IPS-20b (cell line): ENCODE measurements around the gene FBF1.
"Not testable (repeated sequence)": the region's sequence is repeated elsewhere in the genome, so short reads cannot be mapped to it uniquely, and the experiment has no call there.

Source experiments
- H3K27ac ChIP-seq: one replicate; pipeline ENCODE4 v1.5.1; 2013; ENCODE audit warnings: low read length
- H3K27me3 ChIP-seq: 2 replicates; pipeline ENCODE4 v1.6.1; 2013; ENCODE audit warnings: mild to moderate bottlenecking, low read length, inconsistent platforms; ENCODE audit not compliant: insufficient read depth
- H3K36me3 ChIP-seq: 2 replicates; pipeline ENCODE4 v1.6.1; 2013; ENCODE audit warnings: low read depth, mild to moderate bottlenecking, inconsistent platforms, low read length, moderate library complexity; ENCODE audit not compliant: insufficient read depth
- H3K4me1 ChIP-seq: 2 replicates; pipeline ENCODE4 v1.6.1; 2013; ENCODE audit warnings: mild to moderate bottlenecking, control low read depth, inconsistent platforms, low read length, moderate library complexity; ENCODE audit not compliant: insufficient read depth
- H3K4me3 ChIP-seq: 2 replicates; pipeline ENCODE4 v1.5.1; 2013; ENCODE audit warnings: mild to moderate bottlenecking, low read length, inconsistent platforms
- H3K9ac ChIP-seq: 2 replicates; pipeline ENCODE4 v1.6.1; 2013; ENCODE audit warnings: low read depth, mild to moderate bottlenecking, inconsistent platforms, low read length, moderate library complexity
- H3K9me3 ChIP-seq: 2 replicates; pipeline ENCODE4 v1.6.1; 2013; ENCODE audit warnings: mild to moderate bottlenecking, low read depth, low read length, inconsistent platforms; ENCODE audit not compliant: insufficient read depth

FBF1 gene

DNA sequence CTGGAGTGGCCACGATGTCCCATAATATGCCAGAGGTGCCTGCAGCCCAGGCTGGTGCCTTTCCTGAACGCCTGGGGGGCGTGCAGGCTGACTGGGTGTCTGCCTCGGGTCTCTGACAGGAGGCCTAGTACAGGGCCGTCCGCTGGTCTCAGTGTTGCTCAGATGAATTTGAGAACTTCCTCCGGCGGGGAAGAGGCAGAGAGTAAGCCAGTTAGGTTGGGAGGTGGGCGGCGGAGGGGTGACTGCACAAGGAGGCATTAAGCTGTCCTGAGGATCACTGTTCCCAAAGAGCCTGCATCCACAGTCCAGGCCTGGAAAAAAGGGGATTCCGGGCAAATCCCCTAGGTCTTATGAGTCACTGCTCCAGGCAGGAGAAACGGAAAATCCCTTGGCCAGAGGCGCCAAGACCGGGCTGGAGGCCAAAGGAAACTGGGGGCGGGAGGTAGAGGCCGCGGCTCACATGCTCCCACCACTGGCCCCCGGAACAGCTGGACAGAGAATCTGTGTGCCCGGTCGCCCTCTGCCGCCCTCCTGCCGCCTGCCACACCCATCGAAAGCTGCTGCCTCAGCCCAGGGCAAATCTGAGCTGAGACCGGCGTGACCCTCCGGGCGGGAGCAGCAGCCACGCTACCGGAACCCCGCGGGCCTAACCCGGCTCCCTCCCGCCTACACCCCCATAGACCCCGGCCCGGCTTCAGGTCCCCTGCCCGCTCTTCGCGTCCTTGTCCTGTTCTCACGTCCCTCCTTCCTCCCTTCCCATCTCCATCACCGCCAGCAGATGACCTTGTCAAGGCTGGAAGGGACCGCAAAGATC, 63.7 kb downstream of the FBF1 start:
- Histone ChIP-seq H3K4me3 (peak overlapping the region; percentile 67), H3K27ac (no peak overlapping the region), H3K9me3 (no peaks in the 10 kb centered on the region), H3K9ac (no peak overlapping the region), H3K36me3 (no peaks in the 10 kb centered on the region), H3K27me3 (peaks cover 55% of the 10 kb centered on the region), H3K4me1 (0 out of 2 replicates have a peak, but pooled peaks cover 3% of the 10 kb centered on the region)

DNA sequence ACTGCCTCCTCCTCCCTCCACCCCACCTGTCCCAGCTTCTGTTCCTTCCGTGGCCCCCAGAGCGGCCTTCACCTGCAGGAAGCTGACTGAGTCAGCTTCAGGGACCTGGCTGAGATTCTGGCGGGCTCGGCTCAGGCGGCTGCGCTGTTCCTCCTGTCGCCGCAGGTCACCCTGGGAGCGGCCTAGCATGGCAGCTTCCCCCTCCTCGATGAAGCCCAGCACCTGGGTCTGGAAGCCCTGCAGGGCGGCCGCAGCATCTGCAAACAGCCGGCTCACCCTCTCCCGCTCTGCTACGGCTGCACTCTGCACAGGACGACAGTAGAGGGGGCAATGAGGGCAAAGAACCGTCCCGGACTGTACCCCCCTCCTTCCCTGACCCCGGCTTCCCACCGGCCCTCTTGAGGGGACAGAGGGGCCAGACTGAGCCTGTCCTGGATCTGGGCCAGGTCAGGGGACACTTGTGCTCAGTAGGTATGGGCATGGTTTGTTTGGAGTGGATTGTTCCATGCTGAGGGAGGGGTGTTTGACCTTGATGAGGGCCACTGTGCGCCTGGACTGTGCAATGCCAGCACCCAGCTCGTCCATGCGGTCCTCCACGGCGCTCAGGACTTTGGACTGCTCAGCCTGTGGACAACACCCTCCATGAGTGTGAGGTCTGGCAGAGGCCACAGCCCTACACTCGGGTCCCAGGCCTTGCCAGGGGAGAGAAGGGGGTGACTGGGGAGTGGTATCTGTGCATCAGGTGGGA, 64.5 kb downstream of the FBF1 start:
- H3K27me3 ChIP-seq, result peaks cover 54% of the 10 kb centered on the region
- H3K9ac ChIP-seq, result no peak overlapping the region
- no peaks in the 10 kb centered on the region for H3K36me3 ChIP-seq
- no peak overlapping the region for H3K4me3 ChIP-seq
- H3K9me3 ChIP-seq, result no peaks in the 10 kb centered on the region
- no peak overlapping the region for H3K27ac ChIP-seq
- 0 out of 2 replicates have a peak, but pooled peaks cover 3% of the 10 kb centered on the region for H3K4me1 ChIP-seq

DNA sequence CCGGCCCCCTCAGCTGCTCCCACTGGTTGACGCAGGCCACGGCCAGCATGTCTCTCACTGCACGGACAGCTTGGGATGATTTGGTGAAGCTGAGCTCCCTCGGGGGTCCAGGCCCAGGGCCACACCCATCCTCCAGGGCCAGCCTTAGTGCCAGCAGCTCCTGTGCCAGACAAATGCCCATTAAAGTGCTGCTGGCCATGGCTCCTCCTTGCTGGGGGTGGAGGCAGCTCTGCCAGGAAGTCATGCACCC, 65.0 kb downstream of the FBF1 start:
- H3K4me1 ChIP-seq, result 0 out of 2 replicates have a peak, but pooled peaks cover 3% of the 10 kb centered on the region
- no peak overlapping the region for H3K9ac ChIP-seq
- no peaks in the 10 kb centered on the region for H3K36me3 ChIP-seq
- no peak overlapping the region for H3K27ac ChIP-seq
- no peak overlapping the region for H3K4me3 ChIP-seq
- H3K9me3 ChIP-seq, result no peaks in the 10 kb centered on the region
- H3K27me3 ChIP-seq, result peaks cover 51% of the 10 kb centered on the region

DNA sequence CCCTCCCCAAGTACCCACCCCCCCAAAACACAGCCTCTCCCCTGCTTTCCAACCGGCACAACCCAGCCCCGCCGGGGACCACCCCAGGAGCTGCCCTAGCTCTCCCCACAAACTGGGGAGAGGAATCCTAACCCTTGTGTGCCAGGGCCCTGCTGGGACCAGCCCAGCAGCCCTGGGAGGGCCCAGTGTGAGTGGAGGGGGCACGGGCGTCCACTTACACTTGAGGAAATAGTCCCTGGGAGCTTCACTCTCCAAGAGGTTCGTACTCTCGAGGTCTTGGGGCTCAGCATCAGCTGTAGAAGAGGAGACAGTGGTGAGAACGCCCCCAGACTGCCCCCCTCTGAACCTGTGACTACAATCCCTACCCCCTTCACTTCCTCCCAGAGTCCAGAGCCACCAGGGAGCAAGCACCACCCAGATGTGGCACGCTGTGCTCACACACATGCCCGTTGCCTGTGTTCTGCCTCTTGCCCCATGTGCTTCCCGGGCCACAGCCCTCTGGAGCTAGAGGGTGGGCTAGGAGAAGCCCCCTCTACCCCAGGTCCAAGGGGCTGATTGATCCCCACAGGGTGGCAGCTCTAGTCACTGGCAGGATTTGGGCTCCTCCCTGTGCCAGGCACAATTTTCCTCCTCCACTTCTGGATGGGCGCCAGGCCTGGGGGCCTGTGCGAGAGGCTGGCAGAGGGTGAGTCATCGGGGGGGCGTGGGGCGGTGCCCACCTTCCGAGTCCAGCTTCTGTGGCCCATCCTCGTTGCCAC, 65.5 kb downstream of the FBF1 start:
- no peak overlapping the region for H3K27ac ChIP-seq
- H3K36me3 ChIP-seq, result no peaks in the 10 kb centered on the region
- 0 out of 2 replicates have a peak, but pooled peaks cover 3% of the 10 kb centered on the region for H3K4me1 ChIP-seq
- no peak overlapping the region for H3K9ac ChIP-seq
- peaks cover 46% of the 10 kb centered on the region for H3K27me3 ChIP-seq
- H3K9me3 ChIP-seq, result no peaks in the 10 kb centered on the region
- no peak overlapping the region for H3K4me3 ChIP-seq

DNA sequence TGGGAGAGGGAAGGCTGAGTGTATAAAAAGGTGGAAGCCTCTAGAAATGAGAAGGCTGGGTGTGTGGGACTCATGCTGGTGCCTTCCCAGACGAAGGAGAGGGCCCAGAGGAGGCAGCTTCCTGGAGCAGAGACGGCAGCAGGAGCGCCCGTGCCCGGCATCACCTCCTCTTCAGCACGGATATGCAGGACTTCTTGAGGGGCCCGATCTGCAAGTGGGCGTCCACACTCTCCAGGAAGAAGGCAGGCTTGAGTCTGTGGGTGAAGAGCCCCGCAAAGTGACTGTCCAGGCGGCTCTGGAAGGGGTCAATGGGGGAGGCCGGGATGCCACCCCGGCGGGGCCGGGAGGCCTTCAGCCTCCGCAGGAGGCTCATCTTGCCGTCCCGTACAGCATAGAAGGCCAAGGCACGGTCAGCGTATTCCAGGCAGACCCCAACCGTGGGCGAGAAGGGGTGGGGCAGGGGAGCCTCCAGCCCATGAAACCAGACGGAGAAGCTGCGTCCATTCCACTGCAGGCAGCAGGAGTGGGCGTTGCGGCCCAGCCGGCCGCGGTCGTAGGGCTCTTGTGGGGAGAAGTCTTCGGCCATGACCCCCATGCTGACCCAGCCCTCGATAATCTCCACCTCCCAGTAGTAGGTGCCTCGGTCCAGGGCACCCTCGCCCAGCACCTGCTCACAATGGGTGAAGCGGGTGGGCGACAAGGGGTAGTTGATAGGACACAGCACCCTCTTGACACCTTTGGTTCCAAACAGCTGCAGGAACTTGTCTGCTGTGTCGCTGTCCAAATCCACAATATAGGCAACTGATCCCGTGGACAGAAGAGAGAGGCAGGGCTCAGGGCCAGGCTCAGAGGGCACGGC, 66.3 kb downstream of the FBF1 start:
- Histone ChIP-seq H3K9me3 (no peaks in the 10 kb centered on the region), H3K4me1 (0 out of 2 replicates have a peak, but pooled peaks cover 3% of the 10 kb centered on the region), H3K27me3 (peaks cover 38% of the 10 kb centered on the region), H3K9ac (no peak overlapping the region), H3K36me3 (no peaks in the 10 kb centered on the region), H3K4me3 (no peak overlapping the region), H3K27ac (no peak overlapping the region)

DNA sequence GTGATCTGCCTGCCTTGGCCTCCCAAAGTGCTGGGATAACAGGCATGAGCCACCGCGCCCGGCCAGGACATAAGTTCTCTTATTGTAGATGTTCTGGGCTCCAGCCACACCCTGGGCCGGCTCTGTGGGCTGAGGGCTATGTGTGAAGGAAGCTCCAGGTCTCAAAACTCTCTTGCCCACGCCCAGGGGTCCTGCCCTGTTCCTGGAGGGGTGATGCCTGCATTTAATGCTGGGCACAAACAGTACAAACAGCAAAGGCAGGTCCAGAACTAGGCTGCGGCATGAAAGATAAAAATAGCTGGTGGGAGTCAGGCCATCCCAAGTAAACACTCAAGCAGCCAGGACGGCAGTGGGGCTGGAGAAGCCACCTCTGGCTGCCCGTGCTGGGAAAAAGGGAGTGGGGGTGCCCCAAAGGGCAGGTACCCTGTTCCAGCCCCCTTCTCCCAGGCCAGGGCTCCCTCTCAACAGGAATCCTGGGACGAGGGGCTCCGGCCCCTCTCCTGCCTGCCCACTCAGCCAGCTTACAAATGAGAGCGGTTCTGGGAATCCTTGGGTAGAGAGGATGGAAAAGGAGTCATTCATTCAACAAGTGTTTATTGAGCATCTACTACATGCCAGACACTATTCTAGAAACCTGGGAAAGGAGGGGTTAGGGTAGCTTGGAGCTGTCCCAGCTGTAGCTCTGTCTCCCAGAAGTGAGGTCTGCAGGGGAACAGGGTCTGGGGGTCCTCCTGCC, 67.1 kb downstream of the FBF1 start:
- no peak overlapping the region for H3K9ac ChIP-seq
- no peaks in the 10 kb centered on the region for H3K36me3 ChIP-seq
- H3K4me1 ChIP-seq, result 0 out of 2 replicates have a peak, but pooled peaks cover 3% of the 10 kb centered on the region
- no peaks in the 10 kb centered on the region for H3K9me3 ChIP-seq
- H3K27me3 ChIP-seq, result peaks cover 30% of the 10 kb centered on the region
- no peak overlapping the region for H3K4me3 ChIP-seq
- H3K27ac ChIP-seq, result no peak overlapping the region

DNA sequence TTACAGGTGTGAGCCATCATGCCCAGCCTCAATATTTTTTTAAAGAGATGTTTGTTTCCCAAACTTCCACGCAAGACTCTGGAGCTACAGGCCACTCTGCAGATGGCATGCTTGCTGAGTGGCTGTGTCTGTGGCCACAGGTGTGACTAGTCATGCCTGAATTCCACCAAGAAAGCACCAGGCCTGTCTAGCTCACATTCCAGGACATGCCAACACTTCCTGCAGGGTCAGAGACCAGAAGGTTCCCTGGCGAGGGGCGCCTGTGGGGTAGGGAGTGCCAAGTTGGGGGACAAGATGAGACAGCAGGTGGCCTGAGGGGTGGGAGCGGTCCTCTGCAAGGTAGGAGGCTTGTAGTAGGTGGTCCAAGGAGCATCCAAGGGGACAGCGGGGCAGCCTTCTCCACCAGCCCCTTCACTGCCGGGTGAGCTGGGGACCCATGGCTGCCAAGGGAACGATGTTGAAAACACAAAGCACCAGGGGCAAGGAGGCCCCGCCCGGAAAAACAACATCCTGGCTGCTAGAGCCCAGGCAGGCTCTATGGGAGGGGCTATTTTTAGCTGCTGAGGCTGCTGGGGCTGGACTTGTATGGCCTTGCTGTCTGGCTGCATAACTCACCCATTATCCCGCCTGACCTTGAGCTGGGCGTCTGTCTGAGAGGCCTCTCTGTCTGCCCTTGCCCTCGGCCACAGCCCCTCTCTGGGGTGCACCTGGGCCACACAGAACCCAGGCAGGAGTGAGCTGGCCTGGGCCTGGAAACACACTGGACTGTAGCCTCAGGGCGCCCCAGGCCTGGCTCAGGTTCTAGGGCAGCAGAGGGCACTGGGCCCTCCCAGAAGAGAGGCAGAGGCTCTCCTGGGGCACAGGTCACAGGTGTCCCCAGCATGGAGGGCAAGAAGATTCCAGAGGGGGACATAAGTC, 68.1 kb downstream of the FBF1 start:
- Histone ChIP-seq H3K4me1 (0 out of 2 replicates have a peak, but pooled peaks cover 3% of the 10 kb centered on the region), H3K27me3 (peaks cover 19% of the 10 kb centered on the region), H3K4me3 (no peak overlapping the region), H3K36me3 (no peaks in the 10 kb centered on the region), H3K27ac (no peak overlapping the region), H3K9ac (no peak overlapping the region), H3K9me3 (no peaks in the 10 kb centered on the region)

DNA sequence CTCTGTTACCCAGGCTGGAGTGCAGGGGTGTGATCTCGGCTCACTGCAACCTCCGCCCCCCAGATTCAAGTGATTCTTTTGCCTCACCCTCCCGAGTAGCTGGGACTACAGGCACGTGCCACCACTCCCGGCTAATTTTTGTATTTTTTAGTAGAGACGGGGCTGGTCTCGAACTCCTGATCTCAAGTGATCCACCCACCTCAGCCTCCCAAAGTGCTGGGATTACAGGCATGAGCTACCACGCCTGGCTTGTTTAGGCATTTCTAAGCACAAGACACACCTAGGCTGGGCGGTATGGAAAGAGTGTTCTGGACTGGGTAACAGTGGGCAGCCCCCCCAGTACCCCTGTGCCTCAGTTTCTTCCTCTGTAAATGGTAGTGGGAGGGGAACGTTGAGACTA, 70.6 kb downstream of the FBF1 start:
- not testable (repeated sequence) for H3K9me3 ChIP-seq, H3K9ac ChIP-seq, H3K4me1 ChIP-seq, H3K27ac ChIP-seq, H3K27me3 ChIP-seq, H3K4me3 ChIP-seq, H3K36me3 ChIP-seq

DNA sequence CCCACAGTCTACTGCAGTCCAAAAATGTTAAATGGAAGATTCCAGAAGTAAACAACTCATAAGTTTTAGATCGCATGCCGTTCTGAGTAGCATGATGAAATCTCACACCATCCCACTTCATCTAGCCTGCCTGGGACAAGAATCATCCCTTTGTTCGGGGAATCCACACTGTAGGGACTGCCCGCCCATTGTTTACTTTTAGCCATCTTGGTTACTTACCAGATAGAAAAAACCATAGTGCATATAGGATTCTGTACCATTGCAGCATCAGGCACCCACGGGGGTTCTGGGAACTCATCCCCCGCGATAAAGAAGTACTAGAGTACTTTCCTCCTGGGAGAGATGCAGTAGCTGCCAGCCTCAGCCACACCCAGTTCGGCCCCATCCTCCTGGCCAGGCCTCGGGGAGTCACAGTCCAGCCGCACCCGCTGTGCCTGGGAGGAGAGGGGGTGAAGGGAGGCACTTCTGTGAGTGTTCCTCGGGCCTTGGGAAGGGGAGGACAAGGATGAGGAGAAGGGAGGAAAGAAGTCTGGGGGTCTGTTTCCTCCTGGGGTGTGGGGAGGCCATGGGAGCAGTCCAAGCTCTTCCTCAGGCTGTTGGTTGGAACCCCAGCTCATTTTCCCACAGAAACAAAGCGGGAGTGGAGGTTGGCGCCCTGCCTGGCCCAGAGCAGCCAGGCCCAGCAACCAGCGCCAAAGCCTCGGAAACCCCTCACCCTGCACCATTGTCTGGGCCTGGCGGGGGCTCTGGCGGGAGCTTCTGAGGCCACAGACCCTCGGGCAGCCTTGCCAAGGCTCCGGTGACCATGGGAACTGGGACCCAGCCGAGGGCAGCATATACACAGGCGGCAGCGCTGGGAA, 71.3 kb downstream of the FBF1 start:
- H3K27me3 ChIP-seq, result no peaks in the 10 kb centered on the region
- H3K9me3 ChIP-seq, result no peaks in the 10 kb centered on the region
- H3K4me3 ChIP-seq, result no peak overlapping the region
- H3K27ac ChIP-seq, result no peak overlapping the region
- no peaks in the 10 kb centered on the region for H3K36me3 ChIP-seq
- H3K4me1 ChIP-seq, result 0 out of 2 replicates have a peak, but pooled peaks cover 3% of the 10 kb centered on the region
- no peak overlapping the region for H3K9ac ChIP-seq
